ENCODE data around the gene RCC1.

The RCC1 gene

DNA sequence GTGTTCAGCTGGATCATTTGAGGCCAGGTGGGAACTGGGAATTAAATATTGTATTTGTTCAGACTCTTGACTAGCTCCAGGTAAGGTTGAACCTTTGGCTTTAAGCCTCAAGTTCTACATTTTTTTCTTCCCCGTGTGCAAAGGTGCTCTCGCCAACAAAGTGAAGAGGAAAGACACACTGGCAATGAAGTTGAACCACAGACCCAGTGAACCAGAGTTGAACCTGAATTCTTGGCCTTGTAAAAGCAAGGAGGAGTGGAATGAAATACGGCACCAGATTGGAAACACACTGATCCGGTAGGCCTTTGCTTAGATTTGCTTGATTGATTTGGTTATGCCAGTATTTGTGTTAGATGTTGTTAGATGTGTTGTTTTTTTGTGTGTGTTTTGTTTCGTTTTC, 25.5 kb upstream of the RCC1 start:
- DNase-seq (ENCODE audit: low read depth in 2 of 2), result no peak
- H3K4me3 ChIP-seq (replicated peaks in 1 of 2; ENCODE audit: low read depth in 2 of 2, low read length in 2 of 2), result no peak overlapping the region
- TF ChIP-seq, protein P1, sequence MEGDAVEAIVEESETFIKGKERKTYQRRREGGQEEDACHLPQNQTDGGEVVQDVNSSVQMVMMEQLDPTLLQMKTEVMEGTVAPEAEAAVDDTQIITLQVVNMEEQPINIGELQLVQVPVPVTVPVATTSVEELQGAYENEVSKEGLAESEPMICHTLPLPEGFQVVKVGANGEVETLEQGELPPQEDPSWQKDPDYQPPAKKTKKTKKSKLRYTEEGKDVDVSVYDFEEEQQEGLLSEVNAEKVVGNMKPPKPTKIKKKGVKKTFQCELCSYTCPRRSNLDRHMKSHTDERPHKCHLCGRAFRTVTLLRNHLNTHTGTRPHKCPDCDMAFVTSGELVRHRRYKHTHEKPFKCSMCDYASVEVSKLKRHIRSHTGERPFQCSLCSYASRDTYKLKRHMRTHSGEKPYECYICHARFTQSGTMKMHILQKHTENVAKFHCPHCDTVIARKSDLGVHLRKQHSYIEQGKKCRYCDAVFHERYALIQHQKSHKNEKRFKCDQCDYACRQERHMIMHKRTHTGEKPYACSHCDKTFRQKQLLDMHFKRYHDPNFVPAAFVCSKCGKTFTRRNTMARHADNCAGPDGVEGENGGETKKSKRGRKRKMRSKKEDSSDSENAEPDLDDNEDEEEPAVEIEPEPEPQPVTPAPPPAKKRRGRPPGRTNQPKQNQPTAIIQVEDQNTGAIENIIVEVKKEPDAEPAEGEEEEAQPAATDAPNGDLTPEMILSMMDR (IDR thresholded peaks at IDR 0.05; ENCODE audit: low read depth, low read length), result no peak

DNA sequence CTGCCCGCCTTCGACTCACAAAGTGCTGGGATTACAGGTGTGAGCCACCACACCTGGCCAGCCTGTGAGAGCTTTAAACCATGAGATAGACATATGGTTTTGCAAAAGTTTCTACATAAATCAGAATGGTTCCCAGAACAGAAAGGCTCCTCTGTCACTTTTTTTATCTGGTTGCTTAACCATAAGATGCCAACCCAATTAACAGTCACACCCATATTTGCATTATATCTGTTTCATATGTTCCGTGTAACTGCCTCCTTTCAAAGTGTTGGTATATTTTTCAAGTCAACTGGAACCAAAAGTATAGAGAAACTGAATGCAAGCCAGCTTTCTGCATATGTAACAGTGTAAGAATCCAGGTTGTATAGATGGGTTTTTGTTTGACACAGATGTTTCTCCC, 23.7 kb upstream of the RCC1 start:
- H3K4me3 ChIP-seq (replicated peaks in 1 of 2; ENCODE audit: low read depth in 2 of 2, low read length in 2 of 2), result no peak overlapping the region
- DNase-seq (ENCODE audit: low read depth in 2 of 2), result no peak
- TF ChIP-seq, protein P1 (IDR thresholded peaks at IDR 0.05; ENCODE audit: low read depth, low read length), result no peak

DNA sequence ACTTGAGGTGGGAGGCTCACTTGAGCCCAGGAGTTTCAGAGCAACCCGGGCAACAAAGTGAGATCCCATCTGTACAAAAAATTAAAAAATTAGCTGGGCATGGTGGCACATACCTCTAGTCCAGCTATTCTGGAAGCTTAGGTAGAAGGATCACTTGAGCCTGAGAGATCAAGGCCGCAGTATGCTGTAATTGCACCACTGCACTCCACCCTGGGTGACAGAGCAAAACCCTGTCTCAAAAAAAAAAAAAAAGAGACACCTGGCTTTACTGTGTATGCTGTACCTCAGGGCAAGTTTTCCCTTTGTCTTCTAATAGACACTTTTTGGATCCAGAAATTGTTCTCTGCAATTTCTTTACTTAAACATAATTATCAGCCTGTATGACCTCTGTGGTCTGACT, 23.1 kb upstream of the RCC1 start:
- DNase-seq (ENCODE audit: low read depth in 2 of 2), result no peak
- TF ChIP-seq, protein P1 (IDR thresholded peaks at IDR 0.05; ENCODE audit: low read depth, low read length), result no peak
- H3K4me3 ChIP-seq (replicated peaks in 1 of 2; ENCODE audit: low read depth in 2 of 2, low read length in 2 of 2), result no peak overlapping the region

DNA sequence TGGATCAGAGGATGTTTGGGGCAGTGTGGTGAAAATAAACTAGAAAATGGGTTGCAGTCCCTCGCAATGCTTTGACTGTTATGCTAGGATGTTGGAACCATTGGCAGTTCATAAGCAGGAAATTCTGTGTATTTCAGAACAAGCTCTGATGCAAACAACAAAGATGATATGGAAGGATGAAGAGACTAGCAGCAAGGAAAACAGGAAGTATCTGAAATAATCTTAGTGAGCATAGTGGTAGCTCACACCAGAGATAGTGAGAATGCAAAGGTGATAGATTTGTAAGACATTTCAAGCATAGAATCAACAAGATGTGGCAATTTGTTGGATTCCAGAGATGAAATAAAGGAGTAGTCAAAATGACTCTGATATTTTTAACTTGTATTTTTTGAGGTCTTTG, 11.1 kb upstream of the RCC1 start:
- DNase-seq (ENCODE audit: low read depth in 2 of 2), result no peak
- H3K4me3 ChIP-seq (replicated peaks in 1 of 2; ENCODE audit: low read depth in 2 of 2, low read length in 2 of 2), result no peak overlapping the region
- TF ChIP-seq, protein P1 (IDR thresholded peaks at IDR 0.05; ENCODE audit: low read depth, low read length), result no peak

DNA sequence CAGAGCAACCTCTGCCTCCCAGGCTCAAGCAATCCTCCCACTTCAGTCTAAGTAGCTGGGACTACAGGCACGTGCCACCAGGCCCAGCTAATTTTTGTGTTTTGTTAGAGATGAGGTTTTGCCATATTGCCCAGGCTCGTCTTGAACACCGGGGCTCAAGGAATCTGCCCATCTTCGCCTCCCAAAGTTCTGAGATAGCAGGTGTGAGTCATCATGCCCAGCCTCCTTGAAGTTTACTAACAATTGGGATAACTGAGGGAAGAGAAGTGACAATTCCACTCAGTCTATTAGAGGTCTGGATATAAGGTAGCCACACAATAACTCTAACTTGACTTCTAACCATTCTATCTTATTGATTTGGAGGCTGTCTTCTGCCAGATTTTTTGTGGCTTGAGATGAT, 6.3 kb upstream of the RCC1 start:
- no peak overlapping the region for H3K4me3 ChIP-seq (replicated peaks in 1 of 2; ENCODE audit: low read depth in 2 of 2, low read length in 2 of 2)
- TF ChIP-seq, protein P1 (IDR thresholded peaks at IDR 0.05; ENCODE audit: low read depth, low read length), result no peak
- no peak for DNase-seq (ENCODE audit: low read depth in 2 of 2)

DNA sequence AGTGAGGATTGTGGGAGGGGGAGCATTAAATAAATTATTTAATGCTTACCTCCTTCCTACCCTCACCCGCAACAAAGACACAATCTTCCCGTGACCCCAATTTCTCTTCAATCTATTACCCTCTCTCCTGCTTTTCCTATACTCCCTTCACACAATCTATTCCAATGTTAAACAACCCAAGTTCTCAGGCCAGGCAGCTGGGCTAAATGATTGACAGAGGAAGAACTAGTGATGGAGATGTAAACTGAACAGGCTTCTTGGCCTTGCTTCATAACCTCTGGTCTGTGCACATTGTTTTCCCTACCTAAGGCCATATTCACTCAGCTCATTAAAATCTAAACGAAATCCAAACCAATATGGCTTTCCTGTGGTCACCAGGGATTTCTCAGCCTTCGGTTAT, 3.9 kb upstream of the RCC1 start:
- H3K4me3 ChIP-seq (replicated peaks in 1 of 2; ENCODE audit: low read depth in 2 of 2, low read length in 2 of 2), result no peak overlapping the region
- TF ChIP-seq, protein P1 (IDR thresholded peaks at IDR 0.05; ENCODE audit: low read depth, low read length), result no peak
- DNase-seq (ENCODE audit: low read depth in 2 of 2), result no peak

DNA sequence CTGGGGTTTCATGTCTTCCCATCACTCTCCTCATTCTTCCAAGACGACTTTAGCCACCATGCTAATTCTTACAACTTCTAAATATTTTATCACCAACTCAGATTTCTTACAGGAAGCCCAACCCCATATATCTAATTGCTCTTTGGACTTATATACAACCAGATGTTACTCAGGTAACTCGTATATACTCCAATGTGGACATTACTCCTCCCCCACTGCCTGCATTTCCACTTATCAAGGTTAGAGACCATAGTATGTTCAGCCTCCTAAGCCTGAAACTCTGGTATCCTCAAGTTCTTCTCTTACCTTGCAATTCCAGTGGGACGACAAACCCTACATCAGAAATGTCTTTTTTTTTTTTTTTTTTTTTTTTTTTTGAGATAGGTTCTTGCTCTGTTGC, 2.7 kb upstream of the RCC1 start:
- no peak overlapping the region for H3K4me3 ChIP-seq (replicated peaks in 1 of 2; ENCODE audit: low read depth in 2 of 2, low read length in 2 of 2)
- no peak for DNase-seq (ENCODE audit: low read depth in 2 of 2)
- TF ChIP-seq, protein P1 (IDR thresholded peaks at IDR 0.05; ENCODE audit: low read depth, low read length), result no peak
